GM04503 (cell line): ENCODE data around the gene BIRC7.
"Not testable (repeated sequence)": the region's sequence is repeated elsewhere in the genome, so short reads cannot be mapped to it uniquely, and the experiment has no call there.

ENCODE experiments used
- DNase-seq: peaks from one replicate; pipeline ENCODE4 v3.0.0-alpha.2; 2012; ENCODE audit warnings: low read depth

BIRC7 gene

DNA sequence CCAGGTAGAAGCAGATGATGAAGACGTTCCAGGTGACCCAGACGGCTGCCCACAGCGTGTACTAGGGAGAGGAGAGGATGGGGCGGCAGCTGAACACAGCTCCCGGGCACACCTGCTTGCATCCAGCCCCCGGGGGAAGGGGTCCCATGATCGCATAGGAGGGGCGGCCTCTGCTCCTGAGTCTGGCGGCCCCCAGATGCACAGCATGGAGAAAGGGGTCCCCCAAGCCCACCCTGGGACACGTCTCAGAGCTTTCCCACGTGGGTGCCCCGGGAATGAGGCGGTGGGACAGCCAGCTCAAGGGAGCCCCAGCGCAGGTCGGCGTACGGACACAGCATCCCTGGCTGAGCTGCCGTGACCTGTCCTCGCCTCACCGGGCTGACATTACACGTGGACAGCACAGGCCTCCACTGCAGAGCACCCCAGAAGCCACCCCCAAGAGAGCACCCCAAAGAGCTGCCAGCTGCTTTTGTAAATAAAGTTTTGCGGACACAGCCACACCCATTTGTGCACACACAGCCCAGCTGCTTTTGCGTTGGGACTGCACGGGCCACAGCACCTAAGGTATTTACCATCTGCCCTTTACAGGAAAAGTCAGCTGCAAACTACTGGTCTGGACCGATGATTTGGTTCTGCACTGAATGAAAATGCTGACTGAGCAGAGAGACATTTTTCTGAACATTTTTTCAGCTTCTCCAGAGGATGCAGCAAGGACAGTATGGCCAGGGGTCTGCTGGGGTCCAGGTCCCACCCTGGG lies 13.3 kb downstream of the BIRC7 start:
- DNase-seq = no peak

DNA sequence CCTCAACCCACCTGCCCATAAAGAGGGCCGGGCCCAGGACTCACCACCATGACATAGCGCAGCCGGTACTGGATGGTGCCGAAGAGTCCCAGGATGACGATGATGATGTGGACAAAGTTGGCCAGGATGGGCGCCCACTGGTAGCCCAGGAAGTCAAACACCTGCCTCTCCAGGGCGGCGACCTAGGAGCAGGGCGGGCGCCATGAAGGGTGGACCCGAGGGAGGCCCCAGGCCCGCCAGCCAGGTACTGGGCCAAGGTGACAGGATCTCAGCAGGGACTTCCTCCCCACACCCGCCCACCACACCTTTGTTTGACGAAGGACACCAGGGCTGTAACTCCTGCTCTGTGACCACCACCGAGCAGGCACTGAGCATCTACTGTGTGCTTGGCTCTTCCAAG lies 14.2 kb downstream of the BIRC7 start:
- DNase-seq = no peak

DNA sequence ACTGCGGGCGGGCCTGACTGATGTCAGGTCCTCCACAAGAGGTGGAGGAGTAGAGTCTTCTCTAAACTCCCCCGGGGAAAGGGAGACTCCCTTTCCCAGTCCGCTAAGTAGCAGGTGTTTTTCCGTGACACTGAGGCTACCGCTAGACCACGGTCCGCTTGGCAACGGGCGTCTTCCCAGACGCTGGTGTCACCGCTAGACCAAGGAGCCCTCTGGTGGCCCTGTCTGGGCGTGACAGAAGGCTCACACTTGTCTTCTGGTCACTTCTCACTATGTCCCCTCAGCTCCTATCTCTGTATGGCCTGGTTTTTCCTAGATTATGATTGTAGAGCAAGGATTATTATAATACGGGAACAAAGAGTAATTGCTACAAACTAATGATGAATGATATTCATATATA lies 15.6 kb downstream of the BIRC7 start:
- DNase-seq = not testable (repeated sequence)

DNA sequence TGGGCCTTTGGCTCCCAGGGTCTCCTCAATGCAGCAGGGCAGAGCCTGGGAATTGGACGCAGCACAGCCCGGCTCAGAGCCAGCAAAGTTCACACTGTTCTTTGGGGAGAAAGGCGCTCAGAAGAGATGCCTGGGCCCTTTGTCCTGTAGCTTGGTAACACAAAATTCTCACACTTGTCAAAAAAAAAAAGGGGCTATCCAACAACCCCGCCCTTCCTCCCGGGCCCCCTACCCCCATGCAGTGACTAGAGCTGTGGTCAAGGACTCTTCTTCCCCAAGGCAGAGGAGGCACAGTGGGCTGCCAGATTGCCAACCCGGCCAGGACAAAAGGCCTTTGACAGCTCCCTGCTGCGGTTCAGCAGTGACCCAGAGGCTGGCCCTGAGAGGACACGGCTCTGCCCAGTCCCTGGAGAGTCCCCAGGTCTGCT lies 16.6 kb downstream of the BIRC7 start:
- no peak for DNase-seq

DNA sequence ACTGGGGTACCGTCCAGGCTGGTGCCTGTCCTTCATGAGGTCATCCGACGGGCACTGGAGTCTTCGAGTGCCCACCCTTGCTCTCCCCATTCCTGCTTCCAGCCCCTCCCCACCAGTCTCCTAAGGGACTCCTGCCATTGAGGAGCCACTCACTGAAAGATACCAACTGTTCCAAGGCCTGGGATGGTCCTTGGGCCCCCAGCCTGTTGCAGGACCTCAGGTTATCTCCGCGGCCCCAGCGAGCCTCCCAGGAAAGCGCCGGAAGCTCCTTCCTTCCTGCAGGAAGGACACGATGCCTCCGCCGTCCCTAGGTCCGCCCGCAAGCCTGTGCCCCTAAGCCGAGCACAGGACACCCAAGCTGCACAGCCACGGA lies 17.3 kb downstream of the BIRC7 start:
- no peak for DNase-seq

DNA sequence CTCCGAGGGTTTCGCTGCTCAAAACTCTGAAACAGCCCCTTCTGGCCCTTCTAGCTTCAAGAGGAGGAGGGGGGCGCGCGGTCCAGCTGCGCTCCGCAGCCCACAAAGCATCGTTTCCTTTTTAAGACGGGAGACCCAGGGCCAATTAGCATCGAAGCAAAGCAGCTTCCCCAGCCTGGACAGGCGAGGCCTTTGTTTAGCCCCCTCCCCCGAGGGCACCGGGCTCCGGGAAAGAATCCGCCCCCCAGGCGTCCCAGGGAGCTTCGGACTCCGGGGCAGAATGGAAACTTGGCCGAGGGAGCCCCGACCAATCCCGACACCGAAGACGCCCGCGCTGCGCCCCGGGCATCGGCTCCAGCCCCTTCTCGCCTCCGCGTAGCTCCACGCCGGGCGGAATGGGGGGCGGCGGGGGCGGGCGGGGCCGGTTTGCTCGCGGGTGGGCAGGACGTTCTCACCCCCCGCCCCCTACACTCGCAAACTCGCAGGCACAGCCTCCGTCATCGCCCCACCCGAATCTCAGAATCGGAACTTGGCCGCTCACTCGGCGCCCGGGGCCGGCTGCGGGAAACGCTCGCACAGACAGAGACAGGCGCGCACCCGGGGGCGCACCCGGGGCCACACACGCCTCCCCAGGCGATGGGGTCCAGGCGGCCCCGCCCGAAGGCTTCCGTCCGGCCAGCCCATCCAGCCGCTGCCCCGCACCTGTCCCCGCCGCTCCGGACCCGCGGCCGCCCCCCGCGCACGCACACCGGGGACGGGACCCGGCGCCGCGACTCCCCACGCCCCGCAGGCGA lies 17.9 kb downstream of the BIRC7 start:
- no peak for DNase-seq

DNA sequence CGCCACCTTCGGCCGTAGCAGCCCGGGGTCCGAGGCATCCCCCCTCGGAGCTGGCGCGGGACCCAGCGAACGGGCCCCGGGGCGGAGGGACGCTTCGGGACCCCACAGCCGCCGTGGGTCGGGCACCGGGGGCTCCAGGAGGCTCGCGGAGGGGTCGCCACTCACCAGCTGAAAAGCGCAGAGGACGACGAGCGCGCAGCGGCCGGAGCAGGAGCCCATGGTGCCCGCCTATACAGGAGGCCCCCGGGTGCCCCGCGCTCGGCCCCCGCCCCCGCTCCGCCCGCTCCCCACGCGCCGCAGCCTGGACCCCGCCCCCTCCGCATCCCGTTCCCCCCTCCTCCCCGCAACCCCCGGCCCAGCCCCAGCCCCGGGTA lies 18.5 kb downstream of the BIRC7 start, which contains the start of gene NKAIN4:
Gene NKAIN4, minus strand, starts transcription at position 232 of the 374 bp plus-strand sequence. Its CDS starts 13 bp downstream, at position 219.
- DNase-seq = no peak

DNA sequence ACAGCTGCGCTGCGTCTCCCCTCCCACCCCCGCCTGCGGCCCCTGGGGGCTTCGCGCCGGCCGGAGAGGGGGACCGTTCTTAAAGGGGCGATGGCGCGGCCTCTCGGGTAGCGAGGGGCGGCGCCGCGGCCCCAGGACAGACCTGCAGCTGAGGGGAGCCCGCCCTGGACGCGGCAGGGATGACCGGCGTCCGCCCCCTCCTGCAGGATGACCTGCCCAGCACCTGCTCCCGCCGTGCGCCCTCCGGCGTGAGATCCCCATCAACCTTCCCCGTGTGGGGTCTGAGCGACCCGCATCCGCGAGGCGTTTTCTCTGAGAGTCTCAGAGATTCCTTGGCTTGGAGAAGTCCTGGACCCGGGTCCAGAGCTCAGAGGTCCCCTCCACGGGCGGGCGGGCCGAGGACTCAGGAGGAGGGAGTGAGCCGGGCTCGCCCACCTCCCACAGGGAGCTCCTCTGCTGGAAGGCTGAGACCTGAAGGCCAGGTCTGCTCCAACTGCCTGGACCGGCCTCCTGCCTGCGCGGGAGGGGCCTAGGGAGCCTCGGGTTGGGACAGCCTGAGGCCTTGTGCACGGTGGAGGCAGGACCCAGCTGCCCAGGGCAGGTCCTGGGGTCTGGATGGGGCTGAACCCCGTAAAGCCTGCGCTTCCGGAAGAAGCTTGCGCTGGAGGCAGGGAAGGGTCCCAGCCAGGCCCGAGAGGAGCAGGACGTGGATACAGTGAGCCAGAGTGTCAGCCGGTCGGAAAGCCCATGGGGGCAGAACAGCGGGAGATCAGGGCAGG lies 19.1 kb downstream of the BIRC7 start:
- no peak for DNase-seq

DNA sequence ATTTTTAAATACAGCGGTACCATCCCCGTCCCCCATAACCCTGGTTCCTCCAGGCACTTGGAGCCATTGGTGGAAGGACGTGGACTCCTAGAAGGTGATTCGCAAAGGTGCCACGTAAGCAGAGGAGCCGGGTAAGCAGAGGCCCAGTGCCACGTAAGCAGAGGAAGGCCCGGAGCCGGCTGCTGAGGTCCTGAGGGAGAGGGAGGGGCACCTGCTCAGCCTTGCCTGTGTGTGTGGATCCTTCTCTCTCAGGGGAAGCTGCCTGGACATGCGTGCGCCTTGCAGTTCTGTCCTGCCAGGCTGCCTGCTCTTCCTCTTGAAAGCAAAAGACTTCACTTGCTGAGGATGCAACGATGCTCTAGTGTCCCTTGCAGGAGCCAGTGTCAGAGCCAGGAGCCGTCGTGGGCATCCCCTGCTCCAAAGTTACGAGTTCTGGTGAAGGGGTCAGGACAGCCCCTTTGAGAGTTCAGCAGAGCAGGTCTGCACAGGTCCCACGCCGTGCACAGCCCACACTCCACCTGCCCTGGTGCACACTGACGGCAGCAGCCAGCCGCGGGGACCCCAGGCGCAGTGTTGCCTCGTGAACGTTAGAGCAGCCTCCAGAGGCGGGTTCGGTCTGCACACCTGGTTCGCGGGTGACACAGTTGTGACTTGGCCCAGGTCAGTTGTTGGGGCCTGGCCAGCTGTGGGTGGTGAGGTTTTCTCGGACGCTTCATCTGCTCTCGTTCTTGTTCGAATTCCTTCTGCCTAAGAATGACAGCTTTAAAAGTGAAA lies 20.4 kb downstream of the BIRC7 start:
- no peak for DNase-seq

DNA sequence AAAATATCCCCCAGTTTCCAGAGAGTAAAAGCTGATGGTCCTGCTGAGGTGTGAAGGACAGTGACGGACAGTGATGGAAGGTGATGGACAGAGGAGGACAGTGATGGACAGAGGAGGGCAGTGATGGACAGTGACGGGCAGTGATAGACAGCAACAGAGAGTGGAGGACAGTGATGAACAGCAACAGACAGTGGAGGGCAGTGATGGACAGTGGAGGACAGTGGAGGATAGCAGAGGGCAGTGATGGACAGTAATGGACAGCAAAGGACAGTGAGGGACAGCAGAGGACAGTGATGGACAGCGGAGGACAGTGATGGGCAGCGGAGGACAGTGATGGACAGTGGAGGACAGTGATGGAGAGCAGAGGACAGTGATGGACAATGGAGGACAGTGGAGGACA lies 21.2 kb downstream of the BIRC7 start:
- no peak for DNase-seq

DNA sequence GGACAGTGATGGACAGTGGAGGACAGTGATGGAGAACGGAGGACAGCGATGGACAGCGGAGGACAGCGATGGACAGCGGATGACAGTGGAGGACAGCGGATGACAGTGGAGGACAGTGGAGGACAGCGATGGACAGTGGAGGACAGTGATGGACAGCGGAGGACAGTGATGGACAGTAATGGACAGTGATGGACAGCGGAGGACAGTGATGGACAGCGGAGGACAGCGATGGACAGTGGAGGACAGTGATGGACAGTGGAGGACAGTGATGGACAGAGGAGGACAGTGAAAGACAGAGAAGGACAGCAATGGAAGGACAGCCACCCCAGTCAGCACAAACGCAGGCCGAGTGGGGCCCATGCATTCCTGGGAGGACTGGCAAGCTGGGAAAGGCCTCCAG lies 21.9 kb downstream of the BIRC7 start:
- DNase-seq = no peak

DNA sequence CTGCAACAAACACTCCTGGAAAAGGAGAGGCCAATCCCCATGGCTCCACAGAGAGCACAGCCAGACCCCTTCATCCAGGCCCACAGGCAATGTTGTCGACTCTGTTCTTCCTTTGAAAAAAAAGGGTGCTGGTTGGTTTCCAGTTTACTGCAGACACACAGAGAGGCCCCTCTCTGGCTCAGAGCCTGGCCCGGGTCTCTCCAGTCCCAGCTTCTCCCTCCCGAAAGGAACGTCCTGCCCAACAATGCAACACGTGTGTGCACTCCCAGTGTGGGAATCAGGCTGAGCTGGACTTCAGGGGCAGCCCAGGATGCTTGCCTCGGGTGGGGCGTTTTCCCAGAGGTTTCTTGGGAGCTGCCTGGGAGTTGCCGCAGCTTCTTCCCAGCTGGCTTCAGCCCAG lies 23.1 kb downstream of the BIRC7 start:
- DNase-seq = no peak

DNA sequence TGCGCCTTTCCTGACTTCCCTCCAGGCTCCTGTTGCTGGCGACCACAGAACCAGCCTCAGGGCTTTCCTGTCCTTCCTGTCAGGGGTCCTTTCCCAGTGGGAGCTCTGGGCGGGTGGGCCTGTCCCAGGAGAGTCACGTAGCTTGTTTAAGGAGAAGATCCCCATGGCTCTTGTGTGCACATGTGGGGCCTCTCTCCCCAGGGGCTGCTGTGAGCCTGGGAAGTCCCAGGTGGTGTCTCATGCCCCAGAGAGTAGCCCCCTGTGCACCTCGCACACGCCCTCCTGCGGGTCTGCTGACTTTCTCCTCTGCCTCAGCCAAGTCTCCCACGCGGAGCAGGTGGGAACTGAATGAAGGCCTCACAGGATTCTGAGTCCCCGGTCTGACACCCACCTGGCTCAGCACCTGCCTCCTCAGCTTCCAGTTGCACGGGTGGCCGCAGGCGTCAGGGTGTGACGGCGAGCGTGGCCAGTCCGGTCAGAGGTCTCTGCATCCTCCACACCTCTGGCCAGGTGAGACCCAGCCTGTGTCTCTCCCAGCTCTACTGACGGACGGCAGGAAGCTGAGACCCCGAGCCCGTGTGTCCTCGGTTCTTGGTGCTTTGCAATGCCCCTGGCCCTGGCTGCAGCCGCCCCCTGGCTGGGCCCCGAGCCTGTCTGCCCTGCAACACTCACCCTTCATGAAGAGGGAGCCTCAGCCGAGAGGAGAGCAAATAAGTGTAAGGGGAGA lies 24.2 kb downstream of the BIRC7 start:
- no peak for DNase-seq

DNA sequence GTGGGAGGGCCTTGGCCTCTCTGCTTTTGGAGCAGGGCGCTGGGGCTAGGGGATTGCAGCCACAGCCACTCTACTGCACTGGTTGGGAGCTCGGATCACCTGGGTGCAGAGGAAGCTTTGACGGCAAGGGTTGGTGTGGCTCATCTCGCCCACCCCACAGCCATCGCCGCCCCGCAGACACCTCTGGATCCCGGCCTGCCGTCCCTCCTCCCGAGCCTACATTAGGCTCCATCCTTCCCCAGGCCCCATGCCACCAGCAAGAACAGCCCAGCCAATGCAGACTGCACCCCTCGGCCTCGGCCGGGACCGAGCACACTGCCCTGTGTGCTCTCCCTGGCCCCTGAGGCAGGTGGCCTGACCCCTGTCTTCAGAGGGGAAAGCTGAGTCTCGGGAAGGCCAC lies 24.8 kb downstream of the BIRC7 start:
- DNase-seq = no peak

DNA sequence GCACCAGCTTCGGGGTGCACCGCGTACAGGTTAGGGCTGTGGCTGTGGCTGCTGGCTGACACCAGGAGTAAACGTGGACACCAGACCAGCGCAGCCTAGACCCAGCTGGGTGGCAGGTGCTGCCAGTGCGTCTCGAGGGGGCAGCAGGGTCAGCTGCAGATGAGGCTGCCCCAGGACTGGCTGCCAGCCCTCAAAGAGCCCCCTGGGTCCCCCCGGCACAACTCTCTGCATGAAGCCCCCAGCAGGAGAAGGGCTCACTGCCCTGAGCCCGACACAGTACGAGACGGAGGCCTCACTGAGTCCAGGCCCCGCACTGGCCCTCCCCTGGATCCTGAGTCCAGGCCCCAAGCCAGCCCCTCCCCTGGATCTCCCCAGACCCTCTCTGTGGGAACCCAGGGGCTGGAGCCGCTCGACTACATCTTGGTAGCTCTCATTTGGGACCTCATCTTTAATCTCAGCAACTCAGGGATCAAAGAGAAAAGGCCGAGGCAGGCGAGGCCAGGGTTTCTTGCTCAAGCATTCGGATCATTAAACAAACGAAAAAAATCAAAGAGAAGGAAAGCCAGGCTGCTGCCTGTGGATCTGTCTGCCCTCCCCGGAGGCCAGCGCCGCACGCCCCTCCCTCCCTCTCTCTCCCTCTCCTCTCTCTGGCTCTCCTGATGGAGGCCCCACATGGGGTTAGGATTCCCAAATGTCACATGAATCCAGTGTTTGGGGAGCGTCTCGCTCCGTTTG lies 25.5 kb downstream of the BIRC7 start:
- no peak for DNase-seq

DNA sequence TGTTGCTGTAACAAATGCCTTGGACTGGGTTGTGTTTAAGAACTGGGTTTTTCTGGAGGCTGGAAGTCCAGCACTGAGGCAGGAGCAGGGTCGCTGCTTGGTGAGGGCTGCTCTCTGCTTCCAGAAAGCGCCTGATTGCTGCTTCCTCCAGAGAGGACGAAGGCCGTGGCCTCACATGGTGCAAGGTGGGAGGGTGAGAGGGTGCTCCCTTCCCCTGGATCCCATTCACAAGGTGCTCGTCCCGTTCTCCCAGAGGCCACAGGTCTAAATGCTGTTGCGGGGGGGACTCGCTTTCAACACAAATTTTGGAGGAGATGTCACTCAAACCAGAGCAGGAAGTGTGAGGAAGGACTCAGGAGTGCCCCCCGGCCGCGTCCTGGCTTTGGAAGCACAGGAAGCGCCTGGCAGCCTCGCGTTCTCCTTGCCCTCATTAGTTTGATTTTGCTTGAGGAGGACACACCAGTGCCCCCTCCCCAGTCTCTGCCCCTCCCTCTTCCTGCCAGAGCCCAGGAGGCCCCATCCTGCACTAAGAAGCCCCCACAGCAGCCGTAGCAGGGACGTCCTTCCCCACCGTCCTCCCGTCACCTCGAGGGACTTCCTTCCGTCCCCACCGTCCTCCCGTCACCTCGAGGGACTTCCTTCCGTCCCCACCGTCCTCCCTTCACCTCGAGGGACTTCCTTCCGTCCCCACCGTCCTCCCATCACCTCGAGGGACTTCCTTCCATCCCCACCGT lies 26.3 kb downstream of the BIRC7 start:
- DNase-seq = no peak

DNA sequence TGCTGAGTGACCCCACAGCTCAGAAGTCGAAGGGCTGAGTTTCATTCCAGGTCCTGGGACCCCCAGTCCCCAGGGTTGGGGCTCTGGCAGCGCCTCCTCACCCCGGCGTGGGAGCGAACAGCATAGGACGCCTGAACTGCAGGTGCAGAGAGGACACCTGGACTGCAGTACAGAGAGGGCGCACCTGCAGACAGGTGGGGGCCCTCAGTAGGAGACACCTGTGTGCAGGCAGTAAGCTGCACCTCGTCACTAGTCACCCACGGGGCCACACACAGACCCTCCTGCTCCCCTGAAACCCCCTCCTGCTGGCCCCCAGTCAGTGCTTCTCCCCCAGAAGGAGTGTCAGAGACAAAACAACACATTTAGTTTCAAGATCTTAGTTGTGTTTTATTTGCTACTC lies 27.1 kb downstream of the BIRC7 start:
- no peak for DNase-seq

DNA sequence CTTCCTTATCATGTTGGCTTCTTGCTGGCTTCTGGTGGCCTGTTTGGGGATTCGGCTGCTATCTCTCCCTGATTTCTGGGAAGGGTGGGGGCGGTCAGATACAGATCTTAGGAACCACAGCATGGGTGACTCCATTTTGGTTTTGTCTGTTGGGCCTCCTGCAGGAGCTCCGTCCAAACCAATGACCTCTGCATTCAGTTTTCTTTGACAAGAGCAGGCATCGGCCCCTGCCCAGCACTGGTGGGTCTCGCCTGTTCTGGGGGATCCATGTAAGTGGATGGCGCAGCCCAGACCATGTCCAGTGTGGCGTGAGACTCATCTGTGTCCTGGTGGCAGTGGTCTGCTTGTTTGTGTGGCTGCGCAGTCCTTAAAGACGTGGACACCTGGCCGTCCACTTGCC lies 28.3 kb downstream of the BIRC7 start:
- no peak for DNase-seq

DNA sequence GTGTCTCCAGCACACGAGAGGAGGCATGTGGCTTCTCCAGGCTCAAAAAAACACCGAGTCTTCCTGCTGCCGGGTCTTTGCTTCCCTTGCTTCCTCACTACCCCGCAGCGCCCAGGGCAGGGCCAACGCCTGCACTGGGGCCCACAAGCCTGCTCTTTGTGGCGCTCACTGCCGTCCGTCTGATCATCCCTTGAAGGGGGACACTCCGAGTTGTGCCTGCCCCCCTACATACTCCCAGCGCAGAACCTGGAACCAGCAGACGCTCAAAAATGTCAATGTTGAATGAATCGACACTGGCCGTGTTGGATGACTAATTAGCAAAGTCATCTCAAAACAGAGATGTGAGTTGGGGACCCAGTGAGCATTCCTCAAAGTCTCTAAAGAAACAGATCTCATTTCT lies 28.8 kb downstream of the BIRC7 start:
- DNase-seq = no peak
